ENCODE data around the gene MYH14. TPM values are rescaled to one million over a fixed set of nuclear protein-coding genes. Genes with fewer than 3 reads are reported as not detected.

MYH14 gene
- total and polyA plus RNA-seq, 2 of the 13 experiments (the other 11 are each of a cell fraction or from before 2014, with no cell fraction given): 5.5 to 5.8 TPM

DNA sequence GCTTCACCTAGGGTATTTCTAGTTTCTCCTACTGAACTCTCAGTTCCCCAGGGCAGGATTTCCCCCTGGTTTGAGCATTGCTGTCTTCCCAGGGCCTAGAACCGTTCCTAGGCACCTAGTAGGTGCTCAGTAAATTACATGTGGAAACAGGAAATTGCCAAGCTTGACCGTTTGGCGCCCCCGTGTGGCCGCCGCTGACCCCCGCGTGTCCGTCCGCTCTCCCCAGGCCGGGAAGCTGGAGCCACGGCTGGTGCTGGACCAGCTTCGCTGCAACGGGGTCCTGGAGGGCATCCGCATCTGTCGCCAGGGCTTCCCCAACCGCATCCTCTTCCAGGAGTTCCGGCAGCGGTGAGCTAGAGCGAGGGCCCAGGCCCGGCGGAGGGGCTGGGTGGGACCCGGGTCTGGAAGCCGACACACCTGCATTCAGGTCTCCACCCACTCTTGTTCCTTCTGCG is 55.5 kb downstream of the MYH14 start (continued):
- no peak for TF ChIP-seq PAXIP1 (CRISPR knock-in tag; conservative IDR thresholded peaks at IDR 0.05)
- TF ChIP-seq, protein P1, sequence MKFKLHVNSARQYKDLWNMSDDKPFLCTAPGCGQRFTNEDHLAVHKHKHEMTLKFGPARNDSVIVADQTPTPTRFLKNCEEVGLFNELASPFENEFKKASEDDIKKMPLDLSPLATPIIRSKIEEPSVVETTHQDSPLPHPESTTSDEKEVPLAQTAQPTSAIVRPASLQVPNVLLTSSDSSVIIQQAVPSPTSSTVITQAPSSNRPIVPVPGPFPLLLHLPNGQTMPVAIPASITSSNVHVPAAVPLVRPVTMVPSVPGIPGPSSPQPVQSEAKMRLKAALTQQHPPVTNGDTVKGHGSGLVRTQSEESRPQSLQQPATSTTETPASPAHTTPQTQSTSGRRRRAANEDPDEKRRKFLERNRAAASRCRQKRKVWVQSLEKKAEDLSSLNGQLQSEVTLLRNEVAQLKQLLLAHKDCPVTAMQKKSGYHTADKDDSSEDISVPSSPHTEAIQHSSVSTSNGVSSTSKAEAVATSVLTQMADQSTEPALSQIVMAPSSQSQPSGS (CRISPR knock-in tag; IDR thresholded peaks at IDR 0.05): no peak
- TF ChIP-seq, protein P2, sequence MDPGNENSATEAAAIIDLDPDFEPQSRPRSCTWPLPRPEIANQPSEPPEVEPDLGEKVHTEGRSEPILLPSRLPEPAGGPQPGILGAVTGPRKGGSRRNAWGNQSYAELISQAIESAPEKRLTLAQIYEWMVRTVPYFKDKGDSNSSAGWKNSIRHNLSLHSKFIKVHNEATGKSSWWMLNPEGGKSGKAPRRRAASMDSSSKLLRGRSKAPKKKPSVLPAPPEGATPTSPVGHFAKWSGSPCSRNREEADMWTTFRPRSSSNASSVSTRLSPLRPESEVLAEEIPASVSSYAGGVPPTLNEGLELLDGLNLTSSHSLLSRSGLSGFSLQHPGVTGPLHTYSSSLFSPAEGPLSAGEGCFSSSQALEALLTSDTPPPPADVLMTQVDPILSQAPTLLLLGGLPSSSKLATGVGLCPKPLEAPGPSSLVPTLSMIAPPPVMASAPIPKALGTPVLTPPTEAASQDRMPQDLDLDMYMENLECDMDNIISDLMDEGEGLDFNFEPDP (CRISPR knock-in tag; conservative IDR thresholded peaks at IDR 0.05): no peak
- no peak for TF ChIP-seq HNF4A (CRISPR knock-in tag; IDR thresholded peaks at IDR 0.05)
- no peak for TF ChIP-seq ZUFSP (CRISPR knock-in tag; IDR thresholded peaks at IDR 0.05; ENCODE audit: borderline replicate concordance)
- TF ChIP-seq ATF3 (CRISPR knock-in tag; IDR thresholded peaks at IDR 0.05): no peak
- no peak for TF ChIP-seq MXD1 (CRISPR knock-in tag; IDR thresholded peaks at IDR 0.05)
- TF ChIP-seq, protein P3, sequence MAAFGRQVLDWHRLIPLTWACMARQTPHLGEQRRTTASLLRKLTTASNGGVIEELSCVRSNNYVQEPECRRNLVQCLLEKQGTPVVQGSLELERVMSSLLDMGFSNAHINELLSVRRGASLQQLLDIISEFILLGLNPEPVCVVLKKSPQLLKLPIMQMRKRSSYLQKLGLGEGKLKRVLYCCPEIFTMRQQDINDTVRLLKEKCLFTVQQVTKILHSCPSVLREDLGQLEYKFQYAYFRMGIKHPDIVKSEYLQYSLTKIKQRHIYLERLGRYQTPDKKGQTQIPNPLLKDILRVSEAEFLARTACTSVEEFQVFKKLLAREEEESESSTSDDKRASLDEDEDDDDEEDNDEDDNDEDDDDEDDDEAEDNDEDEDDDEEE (CRISPR knock-in tag; IDR thresholded peaks at IDR 0.05): no peak
- TF ChIP-seq SP140L (CRISPR knock-in tag; IDR thresholded peaks at IDR 0.05; ENCODE audit: borderline replicate concordance): no peak
- TF ChIP-seq GABPB1 (CRISPR knock-in tag; IDR thresholded peaks at IDR 0.05): peak; percentile 60; the same call in 1 of the 2 replicates
- TF ChIP-seq ZFP36L1 (CRISPR knock-in tag; IDR thresholded peaks at IDR 0.05): no peak
- no peak for TF ChIP-seq HES4 (CRISPR knock-in tag; IDR thresholded peaks at IDR 0.05; ENCODE audit: borderline replicate concordance)
- no peak for TF ChIP-seq SP5 (CRISPR knock-in tag; IDR thresholded peaks at IDR 0.05; ENCODE audit: borderline replicate concordance, low read depth)
- 0 out of 2 replicates have a peak, but pooled peaks have one; percentile 49 for TF ChIP-seq REXO4 (CRISPR knock-in tag; IDR thresholded peaks at IDR 0.05; ENCODE audit: borderline replicate concordance)
- no peak for TF ChIP-seq ZFP41 (CRISPR knock-in tag; IDR thresholded peaks at IDR 0.05; ENCODE audit: borderline replicate concordance)
- TF ChIP-seq, protein P4, sequence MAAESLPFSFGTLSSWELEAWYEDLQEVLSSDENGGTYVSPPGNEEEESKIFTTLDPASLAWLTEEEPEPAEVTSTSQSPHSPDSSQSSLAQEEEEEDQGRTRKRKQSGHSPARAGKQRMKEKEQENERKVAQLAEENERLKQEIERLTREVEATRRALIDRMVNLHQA (CRISPR knock-in tag; IDR thresholded peaks at IDR 0.05): no peak
- no peak for TF ChIP-seq ZNF432 (CRISPR knock-in tag; IDR thresholded peaks at IDR 0.05; ENCODE audit: borderline replicate concordance)
- 0 out of 2 replicates have a peak, but pooled peaks have one; percentile 33 for TF ChIP-seq THAP11 (CRISPR knock-in tag; IDR thresholded peaks at IDR 0.05)
- TF ChIP-seq ZNF138 (CRISPR knock-in tag; IDR thresholded peaks at IDR 0.05; ENCODE audit: low read depth): no peak
